GM21529 (cell line): Measurements from ENCODE around the gene KLF15.

ENCODE experiments used
- ATAC-seq: cut with Tn5 transposase; IDR thresholded peaks from one replicate; pipeline ENCODE4 v1.9.1; 2021; ENCODE audit not compliant: unreplicated experiment

The KLF15 gene

GRCh38 chr3:126326629-126327028 lies 30.6 kb downstream of the KLF15 start:
- ATAC-seq: no peak

- no peak for ATAC-seq
Observed at GRCh38 chr3:126322181-126322967, 34.8 kb downstream of the KLF15 start.

DNA sequence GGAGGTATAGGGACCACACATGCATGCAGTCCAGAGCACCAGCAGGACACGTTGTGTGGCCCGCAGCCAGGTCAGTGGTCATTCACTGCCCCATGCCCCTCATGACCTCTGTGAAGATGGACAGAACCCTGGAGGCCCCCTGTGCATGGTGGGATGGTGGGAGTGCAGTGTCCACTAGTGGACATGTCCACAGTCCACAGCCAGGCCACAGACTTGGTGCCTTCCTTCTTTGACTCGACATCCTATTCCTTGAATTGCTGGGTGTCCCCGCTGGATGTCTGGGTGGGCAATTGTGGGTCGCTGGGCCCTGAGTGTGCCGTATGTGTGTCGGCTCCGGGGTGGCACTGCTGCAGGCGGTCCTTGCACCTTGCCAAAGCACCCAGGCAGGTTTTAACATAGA lies 35.7 kb downstream of the KLF15 start:
- no peak for ATAC-seq

DNA sequence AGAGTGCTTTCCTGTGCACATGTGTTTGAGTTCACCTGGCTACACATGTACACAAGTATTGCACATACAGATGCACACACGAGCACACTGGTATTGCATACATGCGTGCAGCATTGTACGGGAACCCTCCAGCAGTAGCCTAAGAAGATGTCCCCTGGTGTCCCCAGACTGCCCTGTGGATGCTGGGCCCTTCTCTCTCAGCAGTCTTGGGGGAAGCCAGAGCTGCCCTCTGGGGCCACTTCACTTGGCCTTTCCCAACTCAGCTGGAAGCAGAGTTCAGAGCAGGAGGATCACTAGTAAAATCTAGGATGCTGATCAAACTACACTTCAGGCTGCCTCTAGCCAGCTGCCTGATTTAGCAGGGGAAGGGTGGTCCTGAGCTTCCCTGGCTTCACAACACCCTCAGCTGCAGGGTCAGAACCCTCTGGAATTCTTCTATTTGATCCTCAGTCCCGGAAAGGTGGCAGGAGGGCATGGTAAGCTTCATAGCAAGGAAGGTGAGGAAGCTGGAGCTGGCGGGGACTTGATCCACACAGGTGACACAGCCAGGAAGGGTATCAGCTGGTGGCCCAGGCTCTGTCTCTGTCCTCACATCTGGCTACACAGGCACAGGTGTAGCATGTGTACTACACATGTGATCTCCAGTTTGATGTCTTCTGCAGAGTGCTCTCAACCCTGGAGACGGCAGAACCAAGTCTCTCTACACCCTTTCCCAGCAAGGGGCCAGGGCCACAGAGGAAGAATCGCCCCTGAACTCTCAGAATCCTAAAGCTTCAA lies 36.5 kb downstream of the KLF15 start:
- no peak for ATAC-seq

DNA sequence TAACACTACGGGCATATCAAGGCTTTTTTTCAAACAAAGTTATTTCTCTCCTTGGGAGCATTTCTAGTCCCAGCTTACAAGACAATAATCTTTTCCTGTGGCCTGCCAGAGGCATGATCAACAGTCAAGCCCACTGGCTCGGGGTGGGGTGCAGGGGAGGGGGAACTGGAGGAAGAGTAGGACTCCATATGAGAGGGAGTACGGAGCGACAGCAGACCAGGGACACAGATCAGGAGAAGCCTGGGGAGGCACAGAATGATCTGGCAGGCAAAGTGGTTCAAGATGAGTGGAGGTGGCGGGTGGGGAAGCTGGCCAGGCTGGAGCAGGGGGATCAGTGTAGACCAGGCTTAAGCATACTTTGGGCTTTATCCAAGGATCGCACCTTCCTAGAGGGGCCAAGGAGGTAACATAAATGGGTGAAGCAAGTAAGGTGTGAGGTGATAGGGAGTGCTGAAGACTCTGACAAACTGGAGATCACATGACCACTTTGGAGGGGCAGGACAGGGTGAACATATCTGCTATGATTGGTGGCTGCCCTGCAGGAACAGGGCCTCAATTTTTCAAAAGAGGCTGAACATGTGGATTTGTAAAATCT lies 37.4 kb downstream of the KLF15 start:
- no peak for ATAC-seq

DNA sequence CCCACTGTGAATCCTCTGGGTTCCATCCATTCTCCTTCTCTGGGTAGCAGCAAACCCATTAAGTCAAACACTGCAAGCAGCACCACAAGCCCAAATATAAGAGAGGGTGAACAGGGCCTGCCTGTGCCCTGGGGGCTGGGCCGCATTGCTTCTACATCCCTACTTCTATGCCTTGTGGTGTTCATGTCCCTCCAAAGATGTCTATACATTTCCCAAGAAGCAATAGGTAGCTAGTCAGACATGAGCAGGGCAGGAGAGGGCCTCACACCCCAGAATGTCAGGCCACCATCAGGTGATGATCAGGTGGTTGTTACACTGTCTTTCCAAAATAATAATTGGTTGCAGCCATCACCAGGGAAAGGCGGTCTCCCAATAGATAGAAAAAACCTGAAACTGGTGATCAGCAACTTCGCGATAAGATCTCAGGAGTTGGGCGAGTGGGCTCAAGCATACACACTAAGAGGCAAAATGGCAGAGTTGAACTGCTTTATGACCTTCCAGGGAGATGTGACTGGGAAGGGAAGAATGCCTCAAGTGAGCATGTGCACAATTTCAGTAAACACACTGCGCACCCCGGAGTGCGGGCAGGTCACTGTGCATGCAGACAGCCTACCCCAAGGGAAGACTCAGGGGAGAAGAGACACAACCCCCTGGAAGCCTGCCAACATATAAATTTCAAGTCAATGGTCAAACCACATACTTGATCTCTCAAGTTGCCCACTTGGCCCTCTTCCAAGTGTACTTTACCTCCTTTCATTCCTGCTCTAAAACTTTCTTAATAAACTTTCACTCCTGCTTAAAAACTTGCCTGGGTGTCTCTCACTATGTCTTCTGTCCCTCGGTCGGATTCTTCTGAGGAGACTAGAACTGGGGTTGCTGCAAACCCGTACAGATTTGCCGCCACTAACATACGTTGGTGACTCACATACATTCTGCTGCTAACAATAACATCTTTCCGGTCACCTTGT lies 39.9 kb downstream of the KLF15 start:
- no peak for ATAC-seq

DNA sequence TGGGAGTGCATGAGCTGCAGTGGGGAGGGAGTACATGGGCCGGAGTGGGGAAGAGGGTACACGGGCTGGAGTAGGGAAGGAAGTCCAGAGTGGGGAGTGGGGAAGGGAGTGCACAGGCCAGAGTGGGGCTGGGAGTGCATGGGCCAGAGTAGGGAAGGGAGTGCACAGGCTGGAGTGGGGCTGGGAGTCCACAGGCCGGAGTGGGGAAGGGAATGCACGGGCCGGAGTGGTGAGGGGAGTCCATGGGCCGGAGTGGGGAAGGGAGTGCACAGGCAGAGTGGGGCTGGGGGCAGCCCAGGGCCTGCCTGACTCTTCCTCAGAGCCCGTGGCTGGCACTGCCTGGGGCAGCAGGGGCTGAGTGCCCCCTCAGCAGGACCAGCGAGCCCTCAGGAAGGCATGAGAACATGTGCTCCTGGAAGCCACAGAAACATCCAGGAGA lies 40.7 kb downstream of the KLF15 start:
- no peak for ATAC-seq

DNA sequence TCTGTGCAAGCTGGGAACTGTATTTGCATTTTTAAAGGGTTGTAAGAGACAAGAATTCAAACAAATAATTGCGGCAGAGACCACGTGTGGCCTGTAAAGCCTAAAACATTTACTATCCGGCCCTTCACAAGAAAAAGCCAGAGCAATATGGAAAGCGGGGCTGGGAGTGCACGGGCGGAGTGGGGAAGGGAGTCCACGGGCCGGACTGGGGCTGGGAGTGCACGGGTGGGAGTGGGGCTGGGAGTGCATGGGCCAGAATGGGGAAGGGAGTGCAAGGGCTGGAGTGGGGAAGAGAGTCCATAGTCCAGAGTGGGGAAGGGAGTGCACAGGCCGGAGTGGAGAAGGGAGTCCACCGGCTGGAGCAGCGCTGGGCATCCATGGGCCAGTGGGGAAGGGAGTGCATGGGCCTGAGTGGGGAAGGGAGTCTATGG lies 41.2 kb downstream of the KLF15 start:
- ATAC-seq: no peak

DNA sequence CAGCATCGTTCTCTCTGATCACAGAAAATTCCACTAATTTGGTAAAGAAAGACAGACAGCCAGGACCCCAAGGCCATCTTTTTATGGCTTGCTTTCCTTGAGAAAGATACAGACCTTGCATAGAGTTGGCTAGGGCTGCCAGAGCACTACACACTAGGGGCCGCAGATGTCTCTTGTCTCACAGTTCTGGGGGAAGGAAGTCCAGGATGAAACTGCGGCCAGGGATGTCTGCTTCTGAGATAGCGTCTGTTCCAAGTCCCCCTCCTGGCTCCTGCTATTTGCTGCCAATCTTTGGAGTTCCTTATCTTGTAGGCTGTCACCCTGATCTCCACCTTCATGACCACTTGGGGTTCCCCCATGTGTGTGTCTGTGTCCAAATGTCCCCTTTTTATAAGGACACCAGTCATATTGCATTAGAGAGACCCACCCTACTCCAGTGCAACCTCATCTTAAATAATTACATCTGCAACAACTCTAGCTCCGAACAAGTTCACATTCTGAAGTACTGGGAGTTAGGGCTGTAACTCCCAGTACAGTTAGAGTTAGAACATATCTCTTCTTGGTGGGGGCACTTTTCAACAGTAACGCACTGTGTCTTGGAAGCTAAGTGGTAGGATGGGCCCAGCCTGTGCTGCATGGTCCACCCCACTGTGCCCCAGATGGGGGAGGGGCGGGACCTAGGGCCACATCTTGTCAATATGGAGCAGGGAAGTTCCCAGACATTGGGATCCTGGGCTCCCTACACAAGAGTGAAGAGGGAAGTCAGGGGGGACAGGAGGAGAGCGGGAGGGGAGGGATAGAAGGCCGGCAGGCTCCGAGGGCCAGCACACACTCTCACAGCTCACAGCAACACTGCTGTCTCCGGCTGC lies 42.2 kb downstream of the KLF15 start:
- no peak for ATAC-seq

GRCh38 chr3:126314305-126314789 lies 42.9 kb downstream of the KLF15 start:
- no peak for ATAC-seq

DNA sequence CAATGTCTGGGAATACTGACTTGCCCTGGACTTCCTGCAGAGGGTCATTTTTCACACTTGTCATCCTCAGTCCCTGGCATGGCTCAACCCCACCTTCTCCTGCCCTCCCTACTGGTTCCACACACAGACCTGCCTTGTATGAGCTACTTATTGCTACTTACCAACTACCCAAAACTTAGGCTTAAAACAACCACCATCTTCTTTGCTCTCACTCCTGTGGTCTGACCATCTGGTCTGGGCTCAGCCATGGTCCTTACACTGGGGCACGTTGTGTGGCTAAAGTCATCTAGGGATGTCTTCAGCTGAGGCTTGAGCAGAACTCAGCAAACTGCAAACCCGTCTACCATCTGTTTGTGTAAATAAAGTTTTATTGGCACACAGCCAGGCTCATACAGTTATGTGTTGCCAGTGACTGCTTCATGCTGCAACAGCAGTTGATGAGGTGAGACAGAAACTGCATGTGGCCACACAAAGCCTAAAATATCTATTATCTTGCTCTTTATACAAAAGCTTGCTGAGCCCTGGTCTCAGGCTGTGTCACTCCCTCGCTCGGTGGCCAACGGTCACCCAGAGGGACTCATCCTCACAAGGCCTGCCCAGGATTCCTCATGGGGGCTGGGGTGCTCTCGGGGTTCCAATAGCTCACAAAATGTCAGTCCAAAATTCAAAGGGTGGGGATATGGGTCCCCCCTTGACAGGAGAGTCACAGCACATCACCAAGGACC lies 43.5 kb downstream of the KLF15 start:
- no peak for ATAC-seq

DNA sequence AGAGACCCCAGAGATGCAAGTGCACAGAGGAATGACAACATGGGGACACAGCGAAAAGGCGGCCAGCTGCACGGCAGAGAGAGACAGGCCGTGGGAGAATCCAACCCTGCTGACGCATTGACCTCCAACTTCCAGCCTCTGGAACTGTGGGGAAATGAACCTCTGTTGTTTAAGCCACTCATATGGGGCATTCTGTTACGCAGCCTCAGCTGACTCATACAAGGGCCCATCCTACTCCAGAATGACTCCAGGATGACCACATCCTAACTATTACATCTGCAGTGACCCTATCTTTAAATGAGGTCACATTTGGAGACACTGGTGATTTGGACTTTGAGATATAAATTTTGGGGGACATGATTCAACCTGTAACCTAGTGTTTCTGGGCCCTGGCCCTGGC lies 44.0 kb downstream of the KLF15 start:
- ATAC-seq: no peak

DNA sequence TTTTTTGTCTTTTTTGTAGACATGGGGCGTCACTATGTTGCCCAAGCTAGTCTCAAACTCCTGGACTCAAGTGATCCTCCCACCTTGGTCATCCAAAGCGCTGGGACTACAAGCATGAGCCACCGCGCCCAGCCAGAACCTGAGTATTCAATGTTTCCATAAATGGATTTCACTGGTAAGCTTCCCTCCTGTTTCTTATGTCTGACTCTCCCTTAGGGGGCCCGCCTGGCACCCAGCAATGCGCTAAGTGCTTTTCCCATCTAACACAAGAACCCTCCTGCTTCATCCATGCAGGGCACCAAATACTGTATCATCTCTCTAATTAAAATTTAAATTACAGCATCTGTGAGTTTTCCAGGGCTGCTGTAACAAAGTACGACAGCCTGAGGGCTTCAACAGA lies 44.9 kb downstream of the KLF15 start:
- no peak for ATAC-seq

DNA sequence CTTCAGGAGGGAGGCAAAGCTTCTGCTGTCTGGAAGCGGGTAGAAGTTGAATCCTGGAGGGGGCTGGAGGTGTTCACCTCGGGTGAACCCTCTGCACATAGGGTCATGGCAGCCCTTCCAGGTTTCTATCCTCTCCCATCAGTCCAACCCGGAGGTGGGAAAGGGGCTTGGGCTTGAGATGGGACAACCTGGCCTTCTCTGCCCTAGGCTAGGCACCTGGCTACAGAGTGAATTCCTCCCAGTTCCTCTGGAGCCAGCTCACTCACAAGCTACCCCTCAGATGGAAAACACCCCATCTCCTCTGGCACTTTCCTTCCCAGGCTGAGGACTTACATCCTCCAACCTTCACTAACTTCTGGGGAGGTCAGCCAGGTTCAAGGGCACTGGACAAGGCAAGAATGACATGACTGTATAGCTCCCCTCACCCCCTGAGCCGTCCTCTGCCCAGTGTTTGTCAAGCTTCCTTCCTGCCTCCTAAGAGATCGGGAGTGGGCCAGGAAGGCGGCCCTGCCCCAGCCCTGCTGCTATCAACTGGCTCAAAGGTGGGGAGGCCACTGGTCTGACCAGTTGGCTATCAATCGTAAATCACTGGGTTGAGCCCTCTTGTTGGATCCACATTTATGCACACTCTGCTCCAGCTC lies 45.8 kb downstream of the KLF15 start:
- no peak for ATAC-seq

- no peak for ATAC-seq
Observed at GRCh38 chr3:126310816-126311215, 46.4 kb downstream of the KLF15 start.

GRCh38 chr3:126309861-126310655 lies 47.1 kb downstream of the KLF15 start:
- ATAC-seq: no peak

- no peak for ATAC-seq
Observed at GRCh38 chr3:126309165-126309564, 48.0 kb downstream of the KLF15 start.
